ENCODE data around the gene P2RY6.
"Not testable (repeated sequence)": the region's sequence is repeated elsewhere in the genome, so short reads cannot be mapped to it uniquely, and the experiment has no call there.

The P2RY6 gene

GRCh38 chr11:73271936-73272679 lies at the start of gene P2RY6:
Gene P2RY6, plus strand, starts transcription at chr11:73272338. Its CDS starts 24,181 bp downstream, at chr11:73296519.
- no peak for FAIRE-seq

GRCh38 chr11:73223998-73224730 lies 48.0 kb upstream of the P2RY6 start:
- DNase-seq (ENCODE audit: low spot score): no peak
- FAIRE-seq: no peak

More at GRCh38 chr11:73271936-73272679, at the start of gene P2RY6:
- peak; percentile 47 for DNase-seq (ENCODE audit: low spot score)

- no peak for DNase-seq (ENCODE audit: low spot score)
- no peak for FAIRE-seq
Measured at GRCh38 chr11:73225001-73225686, 47.0 kb upstream of the P2RY6 start.

GRCh38 chr11:73225851-73226250 lies 46.3 kb upstream of the P2RY6 start:
- no peak for DNase-seq (ENCODE audit: low spot score)
- FAIRE-seq: no peak

GRCh38 chr11:73226297-73227006 lies 45.7 kb upstream of the P2RY6 start:
- FAIRE-seq: no peak

GRCh38 chr11:73227571-73228211 lies 44.4 kb upstream of the P2RY6 start:
- no peak for DNase-seq (ENCODE audit: low spot score)
- no peak for FAIRE-seq

More at GRCh38 chr11:73226297-73227006, 45.7 kb upstream of the P2RY6 start:
- DNase-seq (ENCODE audit: low spot score): no peak

- DNase-seq (ENCODE audit: low spot score) (no peak), FAIRE-seq (no peak)
Measured at GRCh38 chr11:73228268-73229134, 43.6 kb upstream of the P2RY6 start.

GRCh38 chr11:73229321-73229895 lies 42.7 kb upstream of the P2RY6 start:
- no peak for DNase-seq (ENCODE audit: low spot score)
- FAIRE-seq: no peak

GRCh38 chr11:73229896-73230875 lies 42.0 kb upstream of the P2RY6 start:
- DNase-seq (ENCODE audit: low spot score) (no peak), FAIRE-seq (no peak)

- FAIRE-seq (no peak), DNase-seq (ENCODE audit: low spot score) (no peak)
Measured at GRCh38 chr11:73230931-73231330, 41.2 kb upstream of the P2RY6 start.

GRCh38 chr11:73232487-73232886 lies 39.7 kb upstream of the P2RY6 start:
- DNase-seq (ENCODE audit: low spot score); FAIRE-seq: not testable (repeated sequence)

- DNase-seq (ENCODE audit: low spot score): no peak
- no peak for FAIRE-seq
Measured at GRCh38 chr11:73233211-73233610, 38.9 kb upstream of the P2RY6 start.

GRCh38 chr11:73233692-73234470 lies 38.3 kb upstream of the P2RY6 start:
- DNase-seq (ENCODE audit: low spot score) (no peak), FAIRE-seq (no peak)

- DNase-seq (ENCODE audit: low spot score) (no peak), FAIRE-seq (no peak)
Measured at GRCh38 chr11:73234471-73235181, 37.5 kb upstream of the P2RY6 start.

GRCh38 chr11:73235236-73235786 lies 36.8 kb upstream of the P2RY6 start:
- FAIRE-seq: no peak

GRCh38 chr11:73236205-73236765 lies 35.9 kb upstream of the P2RY6 start:
- DNase-seq (ENCODE audit: low spot score) (no peak), FAIRE-seq (no peak)

More at GRCh38 chr11:73235236-73235786, 36.8 kb upstream of the P2RY6 start:
- no peak for DNase-seq (ENCODE audit: low spot score)

All from urothelium cell line (cell line).